Prostate gland (tissue), 2 donors: ENCODE data around the gene NLRX1. TPM values are rescaled to one million over a fixed set of nuclear protein-coding genes. Genes with fewer than 3 reads are reported as not detected.
"Not testable (repeated sequence)": the region's sequence is repeated elsewhere in the genome, so short reads cannot be mapped to it uniquely, and the experiment has no call there.

Source experiments
- DNase-seq: peaks from one replicate; pipeline ENCODE4 v3.0.0-alpha.2; 2019; ENCODE audit warnings: low spot score
- H3K27ac ChIP-seq, 2 donors: fragments of 200-600 bp; sonication (generic); 2 replicates each; pipeline ENCODE4 v1.5.1; 2017 to 2019
- H3K27me3 ChIP-seq: fragments of 200-600 bp; sonication (generic); replicated peaks from 2 replicates; pipeline ENCODE4 v1.5.1; 2019; ENCODE audit not compliant: insufficient read depth
- H3K36me3 ChIP-seq, 2 donors: fragments of 200-600 bp; sonication (generic); 1 replicate in 1 of 2; 2 replicates in 1 of 2; pipeline versions ENCODE4 v1.5.1 to v1.8.1; 2017 to 2019
- H3K4me1 ChIP-seq: fragments of 200-600 bp; sonication (generic); replicated peaks from 2 replicates; pipeline ENCODE4 v1.5.1; 2019
- H3K4me3 ChIP-seq, 2 donors: fragments of 200-600 bp; sonication (generic); 2 replicates each; pipeline ENCODE4 v1.5.1; 2017 to 2019
- H3K9me3 ChIP-seq: fragments of 200-600 bp; sonication (generic); 2 replicates; pipeline ENCODE4 v1.5.1; 2017
- POLR2A ChIP-seq: fragments of 450-650 bp; IDR thresholded peaks from one replicate; pipeline ENCODE4 v1.6.1; 2016; ENCODE audit warnings: antibody characterized with exemption, mild to moderate bottlenecking
- POLR2AphosphoS5 ChIP-seq: sonication (generic); formaldehyde crosslinking; IDR thresholded peaks from one replicate; pipeline ENCODE4 v1.6.1; 2017; ENCODE audit warnings: antibody characterized with exemption
- WGBS: methylation state at CpG from one replicate; pipeline ENCODE4 v1.1.5; 2018; 5-methylcytosine and 5-hydroxymethylcytosine counted together
- intact Hi-C: fragments of 100-400 bp; cut with DNase I; formaldehyde crosslinking; loops from one replicate; pipeline ENCODE4 v1.14.2; 2022
- total RNA-seq, 2 donors: library from RNA; depleted of rRNA; stranded (reverse); fragments of >200 nt; gene quantifications; one replicate each; pipeline ENCODE4 v1.1.0, GENCODE V29; 2016
- TF ChIP-seq, protein P1 (sequence below), 4 experiments: fragments of 200-600 bp in 2 of 4; fragments of 450-650 bp in 2 of 4; sonication (generic) in 2 of 4; IDR thresholded peaks; 1 replicate in 3 of 4; 2 replicates in 1 of 4; pipeline ENCODE4 v1.5.1; 2016 to 2019; ENCODE audit warnings: antibody characterized with exemption in 4 of 4, mild to moderate bottlenecking in 2 of 4, moderate library complexity in 2 of 4

Gene NLRX1
- total RNA-seq, 2 donors from 2014 or later: 18.8 to 26.1 TPM

DNA sequence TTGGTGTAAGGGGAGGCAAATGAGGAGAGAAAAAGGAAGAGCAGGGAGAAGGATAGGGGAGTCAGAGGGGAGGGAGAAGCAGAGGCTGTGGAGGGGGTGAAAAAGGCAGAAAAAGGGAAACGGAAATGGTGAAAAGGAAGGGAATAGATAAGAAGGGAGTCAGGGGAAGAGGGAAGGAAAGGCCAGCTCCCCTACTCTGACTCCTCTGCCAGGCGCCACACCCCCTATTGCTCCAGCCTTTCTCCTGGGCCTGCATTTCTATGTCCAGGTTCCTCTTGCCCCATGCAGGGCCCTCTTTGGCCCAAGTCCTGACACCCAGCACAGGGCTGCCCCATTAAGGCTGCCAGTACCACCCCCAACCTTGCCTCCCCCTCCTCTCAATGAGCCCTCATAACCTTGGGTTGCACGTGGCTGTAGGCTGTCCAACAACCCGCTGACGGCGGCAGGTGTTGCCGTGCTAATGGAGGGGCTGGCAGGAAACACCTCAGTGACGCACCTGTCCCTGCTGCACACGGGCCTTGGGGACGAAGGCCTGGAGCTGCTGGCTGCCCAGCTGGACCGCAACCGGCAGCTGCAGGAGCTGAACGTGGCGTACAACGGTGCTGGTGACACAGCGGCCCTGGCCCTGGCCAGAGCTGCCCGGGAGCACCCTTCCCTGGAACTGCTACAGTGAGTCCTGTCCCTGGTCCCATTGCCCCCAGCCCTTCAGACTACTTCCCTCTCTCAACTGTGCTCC, 13.3 kb downstream of the NLRX1 start:
- H3K4me1 ChIP-seq: no peaks in the 10 kb centered on the region
- peaks cover 0 to 4% of the 10 kb centered on the region in 2 donors for H3K36me3 ChIP-seq
- intact Hi-C loops: no loop called here
- TF ChIP-seq POLR2AphosphoS5: no peak
- TF ChIP-seq POLR2A: no peak
- TF ChIP-seq, protein P1, sequence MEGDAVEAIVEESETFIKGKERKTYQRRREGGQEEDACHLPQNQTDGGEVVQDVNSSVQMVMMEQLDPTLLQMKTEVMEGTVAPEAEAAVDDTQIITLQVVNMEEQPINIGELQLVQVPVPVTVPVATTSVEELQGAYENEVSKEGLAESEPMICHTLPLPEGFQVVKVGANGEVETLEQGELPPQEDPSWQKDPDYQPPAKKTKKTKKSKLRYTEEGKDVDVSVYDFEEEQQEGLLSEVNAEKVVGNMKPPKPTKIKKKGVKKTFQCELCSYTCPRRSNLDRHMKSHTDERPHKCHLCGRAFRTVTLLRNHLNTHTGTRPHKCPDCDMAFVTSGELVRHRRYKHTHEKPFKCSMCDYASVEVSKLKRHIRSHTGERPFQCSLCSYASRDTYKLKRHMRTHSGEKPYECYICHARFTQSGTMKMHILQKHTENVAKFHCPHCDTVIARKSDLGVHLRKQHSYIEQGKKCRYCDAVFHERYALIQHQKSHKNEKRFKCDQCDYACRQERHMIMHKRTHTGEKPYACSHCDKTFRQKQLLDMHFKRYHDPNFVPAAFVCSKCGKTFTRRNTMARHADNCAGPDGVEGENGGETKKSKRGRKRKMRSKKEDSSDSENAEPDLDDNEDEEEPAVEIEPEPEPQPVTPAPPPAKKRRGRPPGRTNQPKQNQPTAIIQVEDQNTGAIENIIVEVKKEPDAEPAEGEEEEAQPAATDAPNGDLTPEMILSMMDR (IDR thresholded peaks at IDR 0.05): no peak
- no peak overlapping the region for H3K27ac ChIP-seq
- no peak for DNase-seq
- H3K27me3 ChIP-seq: no peaks in the 10 kb centered on the region
- 82% methylated on average over 13 of the region's 17 CpGs for WGBS
- no peaks in the 10 kb centered on the region for H3K9me3 ChIP-seq
- H3K4me3 ChIP-seq: no peak overlapping the region

- H3K36me3 ChIP-seq, H3K9me3 ChIP-seq, intact Hi-C loops, H3K27me3 ChIP-seq, H3K4me3 ChIP-seq, DNase-seq, H3K4me1 ChIP-seq, H3K27ac ChIP-seq: not testable (repeated sequence)
- WGBS: 74% methylated on average over 9 of the region's 9 CpGs
Observed at GRCh38 chr11:119184399-119184798, 15.9 kb downstream of the NLRX1 start.

GRCh38 chr11:119185981-119186634, 17.6 kb downstream of the NLRX1 start:
- Histone ChIP-seq H3K27ac (no peak overlapping the region), H3K36me3 (no peaks in the 10 kb centered on the region), H3K4me1 (no peaks in the 10 kb centered on the region), H3K27me3 (no peaks in the 10 kb centered on the region), H3K4me3 (no peak overlapping the region), H3K9me3 (no peaks in the 10 kb centered on the region)
- no peak for DNase-seq
- WGBS: 25% methylated on average over 15 of the region's 15 CpGs
- intact Hi-C loops: no loop called here
- TF ChIP-seq POLR2AphosphoS5: no peak
- TF ChIP-seq, protein P1 (IDR thresholded peaks at IDR 0.05): no peak
- no peak for TF ChIP-seq POLR2A

DNA sequence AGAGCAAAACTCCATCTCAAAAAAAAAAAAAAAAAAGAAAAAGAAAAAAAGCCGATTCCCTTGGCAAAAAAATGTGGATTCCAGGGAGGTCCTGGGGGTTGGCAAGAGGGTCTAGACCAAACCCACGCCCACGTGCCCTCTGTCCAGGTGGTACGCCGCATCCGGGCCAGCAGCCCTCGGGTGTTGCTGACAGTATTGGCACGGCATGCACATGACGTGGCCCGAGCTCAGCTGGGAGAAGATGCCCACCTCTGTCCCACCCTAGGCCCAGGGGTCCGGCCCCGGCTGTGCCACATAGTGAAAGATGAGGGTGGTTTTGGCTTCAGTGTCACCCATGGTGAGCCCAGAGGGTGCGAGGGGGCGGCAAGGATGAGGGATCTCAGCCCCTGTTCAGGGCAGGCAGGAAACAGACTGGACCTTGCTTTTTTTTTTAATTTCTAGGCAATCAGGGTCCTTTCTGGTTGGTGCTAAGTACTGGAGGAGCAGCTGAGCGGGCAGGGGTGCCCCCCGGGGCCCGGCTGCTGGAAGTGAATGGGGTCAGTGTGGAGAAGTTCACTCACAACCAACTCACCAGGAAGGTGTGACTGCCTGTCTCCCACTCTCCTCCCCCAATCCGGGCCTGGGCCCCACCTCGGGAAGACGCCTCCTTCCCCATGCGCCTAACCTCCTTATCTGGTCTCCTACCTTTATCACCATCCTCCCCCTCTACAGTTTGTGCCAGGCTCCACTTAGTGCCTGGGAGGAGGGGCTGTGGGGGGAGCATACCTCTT, 18.8 kb downstream of the NLRX1 start:
- no peak for DNase-seq
- TF ChIP-seq, protein P1 (IDR thresholded peaks at IDR 0.05): no peak
- TF ChIP-seq POLR2A (no peak), POLR2AphosphoS5 (no peak)
- Histone ChIP-seq H3K4me3 (no peak overlapping the region), H3K36me3 (no peaks in the 10 kb centered on the region), H3K4me1 (no peaks in the 10 kb centered on the region), H3K27ac (no peak overlapping the region), H3K27me3 (no peaks in the 10 kb centered on the region), H3K9me3 (no peaks in the 10 kb centered on the region)
- 86% methylated on average over 21 of the region's 21 CpGs for WGBS
- intact Hi-C loops: no loop called here

- 89% methylated on average over 11 of the region's 11 CpGs for WGBS
- DNase-seq: no peak
- TF ChIP-seq, protein P1 (IDR thresholded peaks at IDR 0.05): no peak
- TF ChIP-seq POLR2AphosphoS5 (no peak), POLR2A (no peak)
- Histone ChIP-seq H3K4me3 (no peak overlapping the region), H3K27me3 (no peaks in the 10 kb centered on the region), H3K36me3 (no peaks in the 10 kb centered on the region), H3K4me1 (no peaks in the 10 kb centered on the region), H3K27ac (no peak overlapping the region), H3K9me3 (no peaks in the 10 kb centered on the region)
- intact Hi-C loops: no loop called here
Observed at GRCh38 chr11:119188067-119188466, 19.5 kb downstream of the NLRX1 start.
